Fibroblast of villous mesenchyme (primary cell): ENCODE results near the gene EIF2B4. TPM values are rescaled to one million over a fixed set of nuclear protein-coding genes. Genes with fewer than 3 reads are reported as not detected.

Experiments
- DNase-seq: peaks from one replicate; pipeline ENCODE4 v3.0.0-alpha.2; 2010; ENCODE audit warnings: low read depth
- H3K4me3 ChIP-seq: 2 replicates; pipeline ENCODE4 v1.5.1; 2011; ENCODE audit warnings: low read depth, mild to moderate bottlenecking, low read length
- CTCF ChIP-seq: IDR thresholded peaks from 2 replicates; pipeline ENCODE4 v1.5.1; 2012; ENCODE audit warnings: low read depth, mild to moderate bottlenecking, low read length; ENCODE audit not compliant: insufficient read depth
- total RNA-seq: library from RNA; depleted of rRNA; stranded (reverse); fragments of >200 nt; gene quantifications from 2 replicates; pipeline ENCODE4 v1.2.3, GENCODE V29; 2012

Gene EIF2B4
- total RNA-seq, 1 donor = 28.9 TPM

- H3K4me3 ChIP-seq = no peak overlapping the region
- no peak for TF ChIP-seq CTCF
- no peak for DNase-seq
Observed at GRCh38 chr2:27316655-27317412, 53.3 kb downstream of the EIF2B4 start.

DNA sequence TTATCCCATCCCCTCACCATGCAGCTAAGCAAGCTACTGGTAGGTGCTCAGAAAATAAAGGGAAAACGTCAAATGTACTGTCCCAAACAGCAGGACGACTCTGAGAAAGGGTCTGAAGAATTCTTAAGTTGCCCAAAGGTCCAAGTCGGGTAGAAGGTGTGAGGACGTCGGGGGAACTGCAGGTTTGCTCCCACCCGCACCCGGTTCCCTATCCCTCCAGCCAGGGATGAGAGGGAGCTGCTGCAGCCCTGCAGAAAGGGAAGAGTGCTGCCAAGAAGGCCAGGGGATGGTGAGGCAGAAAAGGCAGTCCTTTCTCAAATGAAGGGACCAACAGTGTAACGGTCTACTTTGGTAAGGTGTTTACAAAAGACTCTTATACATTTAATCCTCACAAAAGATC is 55.0 kb downstream of the EIF2B4 start:
- H3K4me3 ChIP-seq = no peak overlapping the region
- no peak for TF ChIP-seq CTCF
- DNase-seq = no peak

DNA sequence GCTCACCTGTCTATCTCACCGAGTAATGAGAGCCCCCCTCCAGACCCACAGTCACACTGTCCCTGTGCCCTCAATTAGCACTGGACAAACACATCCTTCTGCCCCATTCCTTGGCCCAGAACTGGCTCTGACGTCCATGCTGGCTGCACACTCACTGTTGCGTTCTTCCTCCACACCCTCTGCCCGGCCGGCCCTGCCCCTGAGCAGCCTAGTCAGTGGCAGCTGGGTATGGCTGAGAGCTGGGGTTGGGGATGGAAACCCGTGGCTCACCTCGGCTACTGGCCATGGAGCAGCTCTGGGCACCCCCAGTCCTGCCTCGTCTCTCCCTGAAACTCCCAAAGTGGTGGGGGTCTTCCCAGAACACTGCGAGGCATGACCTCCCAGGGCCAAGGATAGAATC is 55.4 kb downstream of the EIF2B4 start:
- DNase-seq = no peak
- no peak for TF ChIP-seq CTCF
- H3K4me3 ChIP-seq = no peak overlapping the region

Other genes with a start within 250 kb of the EIF2B4 start
- gene ABHD1, start 246.5 kb downstream of the EIF2B4 start, total RNA-seq = under 0.01 TPM in 1 of 2 replicates, not detected in the other
- gene PREB, start 235.7 kb downstream of the EIF2B4 start, total RNA-seq = 39.3 and 45.3 TPM in 2 replicates
- not detected in 2 replicates for gene PRR30, start 230.9 kb downstream of the EIF2B4 start, total RNA-seq
- gene TCF23, start 221.3 kb downstream of the EIF2B4 start, total RNA-seq = not detected in 2 replicates
- gene ATRAID, start 158.3 kb downstream of the EIF2B4 start, total RNA-seq = 159 and 166 TPM in 2 replicates
- 20.9 and 25.9 TPM in 2 replicates for gene SLC5A6, start 158.1 kb downstream of the EIF2B4 start, total RNA-seq
- gene CAD, start 153.0 kb downstream of the EIF2B4 start, total RNA-seq = 32.4 and 43.8 TPM in 2 replicates
- 0.32 TPM in 1 of 2 replicates, not detected in the other for gene SLC30A3, start 107.3 kb downstream of the EIF2B4 start, total RNA-seq
- not detected in 2 replicates for gene DNAJC5G, start 94.9 kb downstream of the EIF2B4 start, total RNA-seq
- not detected in 2 replicates for gene TRIM54, start 87.9 kb downstream of the EIF2B4 start, total RNA-seq
- 0.43 and 0.64 TPM in 2 replicates for gene UCN, start 61.9 kb downstream of the EIF2B4 start, total RNA-seq
- gene MPV17, start 47.2 kb downstream of the EIF2B4 start, total RNA-seq = 57.0 and 73.8 TPM in 2 replicates
- 30.9 and 36.7 TPM in 2 replicates for gene GTF3C2, start 13.6 kb downstream of the EIF2B4 start, total RNA-seq
- 166 and 169 TPM in 2 replicates for gene SNX17, start 278 bp upstream of the EIF2B4 start, total RNA-seq
- gene ZNF513, start 10.4 kb upstream of the EIF2B4 start, total RNA-seq = 11.7 and 11.9 TPM in 2 replicates
- gene PPM1G, start 39.3 kb upstream of the EIF2B4 start, total RNA-seq = 60.6 and 63.9 TPM in 2 replicates
- 110 and 125 TPM in 2 replicates for gene NRBP1, start 58.3 kb upstream of the EIF2B4 start, total RNA-seq
- not detected in 2 replicates for gene KRTCAP3, start 72.0 kb upstream of the EIF2B4 start, total RNA-seq
- gene IFT172, start 119.4 kb upstream of the EIF2B4 start, total RNA-seq = 18.0 and 18.1 TPM in 2 replicates
- 8.6 and 11.6 TPM in 2 replicates for gene FNDC4, start 124.9 kb upstream of the EIF2B4 start, total RNA-seq
- 0.32 TPM in 1 of 2 replicates, not detected in the other for gene GCKR, start 126.5 kb upstream of the EIF2B4 start, total RNA-seq
- 23.2 and 33.2 TPM in 2 replicates for gene ZNF512, start 212.7 kb upstream of the EIF2B4 start, total RNA-seq